GM23248 (cell line): ENCODE results near the gene MCRIP2. TPM values are rescaled to one million over a fixed set of nuclear protein-coding genes. Genes with fewer than 3 reads are reported as not detected.
A peak's percentile ranks its signal among the peaks of the same experiment; 100 is the strongest.

Experiments used
- DNase-seq: peaks from one replicate; pipeline ENCODE4 v3.0.0-alpha.2; 2015
- H2AFZ ChIP-seq: fragments of 200-600 bp; sonication (generic); 2 replicates; pipeline ENCODE4 v1.6.1; 2016; ENCODE audit warnings: antibody characterized with exemption
- H3F3A ChIP-seq: fragments of 200-600 bp; sonication (generic); 2 replicates; pipeline ENCODE4 v1.6.1; 2016; ENCODE audit warnings: mild to moderate bottlenecking, antibody characterized with exemption, mixed run types; ENCODE audit not compliant: insufficient read depth
- H3K27ac ChIP-seq: fragments of 200-600 bp; sonication (generic); 2 replicates; pipeline ENCODE4 v1.5.1; 2016; ENCODE audit warnings: mild to moderate bottlenecking
- H3K27me3 ChIP-seq: fragments of 200-600 bp; sonication (generic); replicated peaks from 2 replicates; pipeline ENCODE4 v1.6.1; 2016; ENCODE audit warnings: mild to moderate bottlenecking; ENCODE audit not compliant: insufficient read depth
- H3K36me3 ChIP-seq: fragments of 200-600 bp; sonication (generic); 2 replicates; pipeline ENCODE4 v1.6.1; 2016; ENCODE audit warnings: low read depth, mild to moderate bottlenecking
- H3K4me1 ChIP-seq: fragments of 200-600 bp; sonication (generic); 2 replicates; pipeline ENCODE4 v1.6.1; 2016; ENCODE audit warnings: mild to moderate bottlenecking; ENCODE audit not compliant: insufficient read depth
- H3K4me2 ChIP-seq: fragments of 200-600 bp; sonication (generic); one replicate; pipeline ENCODE4 v1.6.1; 2016; ENCODE audit warnings: mild to moderate bottlenecking; ENCODE audit not compliant: unreplicated experiment
- H3K4me3 ChIP-seq: fragments of 200-600 bp; sonication (generic); 2 replicates; pipeline ENCODE4 v1.5.1; 2016; ENCODE audit warnings: mild to moderate bottlenecking
- H3K79me2 ChIP-seq: fragments of 200-600 bp; sonication (generic); 2 replicates; pipeline ENCODE4 v1.6.1; 2016; ENCODE audit warnings: mild to moderate bottlenecking; ENCODE audit not compliant: insufficient read depth
- H3K9ac ChIP-seq: fragments of 200-600 bp; sonication (generic); 2 replicates; pipeline ENCODE4 v1.6.1; 2016; ENCODE audit warnings: mild to moderate bottlenecking
- H3K9me2 ChIP-seq: fragments of 200-600 bp; sonication (generic); 2 replicates; pipeline ENCODE4 v1.6.1; 2016; ENCODE audit warnings: mixed run types, mild to moderate bottlenecking, moderate library complexity; ENCODE audit not compliant: insufficient read depth
- H3K9me3 ChIP-seq: fragments of 200-600 bp; sonication (generic); one replicate; pipeline ENCODE4 v1.6.1; 2017; ENCODE audit warnings: low read depth
- H4K20me1 ChIP-seq: fragments of 200-600 bp; sonication (generic); 2 replicates; pipeline ENCODE4 v1.6.0; 2016; ENCODE audit not compliant: insufficient read depth
- EZH2 ChIP-seq: fragments of 200-600 bp; sonication (generic); IDR thresholded peaks from 2 replicates; pipeline ENCODE4 v1.6.1; 2018; ENCODE audit warnings: antibody characterized with exemption, mild to moderate bottlenecking; ENCODE audit not compliant: insufficient read depth, poor library complexity, severe bottlenecking
- EZH2phosphoT487 ChIP-seq: fragments of 200-600 bp; sonication (generic); IDR thresholded peaks from 2 replicates; pipeline ENCODE4 v1.6.1; 2018; ENCODE audit warnings: antibody characterized with exemption, moderate library complexity, mild to moderate bottlenecking, low read depth; ENCODE audit not compliant: insufficient read depth
- WGBS, 2 experiments: methylation state at CpG; one replicate each; pipeline ENCODE4 v1.1.6; 2015 to 2017; ENCODE audit warnings: low lambda C conversion rate in 2 of 2, low coverage in 1 of 2; ENCODE audit errors: missing lambda C conversion rate in 2 of 2; 5-methylcytosine and 5-hydroxymethylcytosine counted together
- in situ Hi-C: fragments of 300-500 bp; cut with MboI; formaldehyde crosslinking; loops from 2 replicates; pipeline ENCODE4 v1.15.0; 2020
- polyA plus RNA-seq: library from polyadenylated mRNA; unstranded; fragments of >200 nt; fragmentation: Nextera tagmentation; extraction: Ambion mirVana; gene quantifications from 2 replicates; pipeline ENCODE4 v1.2.1, GENCODE V29; 2016
- total RNA-seq: library from RNA; depleted of rRNA; stranded (reverse); fragments of >200 nt; shearing (Covaris generic); gene quantifications from 2 replicates; pipeline ENCODE4 v1.2.3, GENCODE V29; 2014

MCRIP2 gene
- total and polyA plus RNA-seq, 2 experiments from 2014 or later, result 22.6 to 30.4 TPM

DNA sequence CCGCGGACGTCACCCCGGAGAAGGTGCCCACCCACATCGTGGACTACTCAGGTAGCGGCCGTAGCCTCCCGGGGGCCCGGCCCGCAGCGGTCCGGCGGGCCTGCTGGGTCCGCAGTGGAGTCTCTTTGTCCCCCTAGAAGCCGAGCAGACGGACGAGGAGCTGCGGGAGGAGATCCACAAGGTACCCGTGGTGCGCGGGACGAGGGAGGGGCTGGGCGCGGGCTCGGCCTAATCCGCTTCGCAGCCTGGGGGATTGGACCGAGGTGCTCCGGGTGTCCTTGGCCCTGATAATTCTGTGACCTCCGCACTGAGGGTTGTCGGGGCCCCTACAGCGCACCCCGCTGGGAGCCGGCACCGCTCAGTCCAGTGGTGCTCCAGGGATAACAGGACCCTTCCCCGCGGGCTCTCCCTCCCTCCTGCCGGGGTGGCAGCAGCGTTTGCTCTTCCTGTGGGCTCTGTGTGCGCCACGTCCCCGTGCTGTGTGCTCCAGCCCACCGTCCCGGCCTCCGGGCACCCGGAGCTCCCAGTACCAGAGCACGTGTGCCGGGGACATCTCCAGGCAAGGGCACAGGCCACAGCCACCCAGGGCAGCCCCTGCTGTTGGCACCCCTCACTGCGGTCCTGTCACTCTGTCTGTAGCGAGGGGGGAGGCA, 27.0 kb downstream of the MCRIP2 start:
- in situ Hi-C loops, result no loop called here
- Histone ChIP-seq H3K9me2 (no peaks in the 10 kb centered on the region), H3K79me2 (peaks cover 24% of the 10 kb centered on the region), H3K9me3 (no peaks in the 10 kb centered on the region), H3K4me1 (no peaks in the 10 kb centered on the region; the same call in 1 of the 2 replicates), H3K9ac (peak overlapping the region; percentile 97), H3K27me3 (no peaks in the 10 kb centered on the region), H3K36me3 (no peaks in the 10 kb centered on the region), H3K4me3 (peak overlapping the region; percentile 95), H3K27ac (peak overlapping the region; percentile 49), H2AFZ (peak overlapping the region; percentile 65; the same call in 1 of the 2 replicates), H4K20me1 (no peaks in the 10 kb centered on the region), H3K4me2 (peak overlapping the region; percentile 89), H3F3A (no peaks in the 10 kb centered on the region)
- peak; percentile 56 for DNase-seq
- TF ChIP-seq EZH2phosphoT487 (no peak), EZH2 (no peak)
- 6 to 7% methylated on average over 46 of the region's 50 CpGs for WGBS, 2 experiments

- Histone ChIP-seq H4K20me1 (no peaks in the 10 kb centered on the region), H3K9me2 (no peaks in the 10 kb centered on the region), H3K27me3 (no peaks in the 10 kb centered on the region), H3K4me2 (no peak overlapping the region), H3K9me3 (no peaks in the 10 kb centered on the region), H3K9ac (0 out of 2 replicates have a peak overlapping the region, but pooled peaks have one; percentile 97), H3K4me1 (no peaks in the 10 kb centered on the region; the same call in 1 of the 2 replicates), H3F3A (no peaks in the 10 kb centered on the region), H3K36me3 (no peaks in the 10 kb centered on the region), H3K4me3 (no peak overlapping the region), H3K27ac (no peak overlapping the region), H2AFZ (no peak overlapping the region), H3K79me2 (peaks cover 24% of the 10 kb centered on the region)
- TF ChIP-seq EZH2 (no peak), EZH2phosphoT487 (no peak)
- in situ Hi-C loops, result no loop called here
- WGBS, 2 experiments, result 92 to 98% methylated on average over 12 to 13 of the region's 13 CpGs
- no peak for DNase-seq
These were observed 28.0 kb downstream of the MCRIP2 start for GRCh38 chr16:669666-670065.

DNA sequence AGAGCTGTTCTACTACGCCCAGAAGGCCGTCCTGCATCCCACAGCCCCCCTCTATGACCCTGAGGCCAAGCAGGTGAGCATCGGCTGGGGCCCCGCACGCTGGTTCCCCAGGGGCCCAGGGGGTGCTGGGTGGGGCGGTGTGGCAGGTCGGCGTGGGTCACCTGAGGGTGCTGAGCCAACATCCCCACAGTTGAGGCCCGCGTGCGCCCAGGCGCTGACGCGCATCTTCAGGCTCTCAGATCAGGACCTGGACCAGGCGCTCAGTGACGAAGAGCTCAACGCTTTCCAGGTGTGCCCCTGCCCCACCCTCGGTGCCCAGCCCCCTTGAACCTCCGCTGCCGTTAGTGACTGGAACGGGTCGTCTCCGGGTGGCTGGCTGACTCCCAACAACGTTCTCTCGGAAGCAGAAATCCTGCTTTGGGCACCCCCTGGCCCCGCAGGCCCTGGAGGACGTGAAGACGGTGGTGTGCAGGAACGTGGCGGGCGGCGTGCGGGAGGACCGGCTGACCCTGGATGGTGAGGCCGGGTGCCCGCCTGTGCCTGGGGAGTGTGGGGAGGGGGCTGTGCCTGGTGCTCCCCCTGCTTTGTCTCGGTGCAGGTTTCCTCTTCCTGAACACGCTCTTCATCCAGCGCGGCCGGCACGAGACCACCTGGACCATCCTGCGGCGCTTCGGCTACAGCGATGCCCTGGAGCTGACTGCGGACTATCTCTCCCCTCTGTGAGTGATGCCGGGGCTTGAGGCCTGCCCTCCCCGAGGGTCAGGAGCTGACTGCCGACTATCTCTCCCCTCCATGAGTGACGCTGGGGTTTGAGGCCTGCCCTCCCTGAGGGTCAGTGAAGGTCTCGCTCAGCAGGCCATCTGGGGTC, 29.1 kb downstream of the MCRIP2 start:
- in situ Hi-C loops, result no loop called here
- 89 to 92% methylated on average over 40 to 52 of the region's 52 CpGs for WGBS, 2 experiments
- H3K4me2 ChIP-seq, result no peak overlapping the region

GRCh38 chr16:671353-672131, 29.9 kb downstream of the MCRIP2 start:
- Histone ChIP-seq H3F3A (no peaks in the 10 kb centered on the region), H3K4me3 (no peak overlapping the region), H3K79me2 (peaks cover 24% of the 10 kb centered on the region), H2AFZ (no peak overlapping the region), H3K4me1 (no peaks in the 10 kb centered on the region; the same call in 1 of the 2 replicates), H3K4me2 (no peak overlapping the region), H3K9me3 (no peaks in the 10 kb centered on the region), H3K36me3 (no peaks in the 10 kb centered on the region), H3K27ac (no peak overlapping the region), H3K9ac (no peak overlapping the region), H3K9me2 (no peaks in the 10 kb centered on the region), H3K27me3 (no peaks in the 10 kb centered on the region), H4K20me1 (no peaks in the 10 kb centered on the region)
- in situ Hi-C loops, result no loop called here
- TF ChIP-seq EZH2, result no peak
- TF ChIP-seq EZH2phosphoT487, result no peak
- DNase-seq, result no peak
- 89 to 90% methylated on average over 14 to 36 of the region's 40 CpGs for WGBS, 2 experiments

More for the DNA sequence above, 29.1 kb downstream of the MCRIP2 start:
- Histone ChIP-seq H3K27ac (no peak overlapping the region), H3K9me2 (no peaks in the 10 kb centered on the region), H3K36me3 (no peaks in the 10 kb centered on the region), H3K9me3 (no peaks in the 10 kb centered on the region), H3K9ac (no peak overlapping the region), H3F3A (no peaks in the 10 kb centered on the region), H3K27me3 (no peaks in the 10 kb centered on the region), H2AFZ (no peak overlapping the region), H3K4me1 (no peaks in the 10 kb centered on the region; the same call in 1 of the 2 replicates), H3K4me3 (no peak overlapping the region), H3K79me2 (peaks cover 24% of the 10 kb centered on the region), H4K20me1 (no peaks in the 10 kb centered on the region)
- TF ChIP-seq EZH2 (no peak), EZH2phosphoT487 (no peak)
- DNase-seq, result no peak
